HepG2 (cell line): ENCODE measurements around the gene ZNF155. TPM values are rescaled to one million over a fixed set of nuclear protein-coding genes. Genes with fewer than 3 reads are reported as not detected.

Experiments
- CHD2 ChIP-seq: IDR thresholded peaks from 2 replicates; pipeline ENCODE4 v1.6.1; 2011; ENCODE audit warnings: low read depth, low read length, improper control_type of control experiment
- DBP ChIP-seq: sonication (generic); formaldehyde crosslinking; IDR thresholded peaks from 2 replicates; pipeline ENCODE4 v1.4.0; 2020; ENCODE audit warnings: missing genetic modification reagents; ENCODE audit errors: not compliant biosample characterization
- ELF1 ChIP-seq: sonication (generic); formaldehyde crosslinking; IDR thresholded peaks from 2 replicates; pipeline ENCODE4 v1.4.0; 2020; ENCODE audit warnings: missing genetic modification reagents
- GATAD2A ChIP-seq: IDR thresholded peaks from 2 replicates; pipeline ENCODE4 v1.6.1; 2016
- MXI1 ChIP-seq: IDR thresholded peaks from 3 replicates; pipeline ENCODE4 v1.6.1; 2012; ENCODE audit warnings: low read depth, low read length, inconsistent platforms, borderline replicate concordance
- MYPOP ChIP-seq: sonication (generic); formaldehyde crosslinking; IDR thresholded peaks from 2 replicates; pipeline ENCODE4 v1.8.1; 2023; ENCODE audit warnings: mild to moderate bottlenecking, moderate library complexity, missing genetic modification reagents
- NFAT5 ChIP-seq: sonication (generic); formaldehyde crosslinking; IDR thresholded peaks from 2 replicates; pipeline ENCODE4 v1.4.0; 2020; ENCODE audit warnings: missing genetic modification reagents
- NRL ChIP-seq: sonication (generic); formaldehyde crosslinking; IDR thresholded peaks from 2 replicates; pipeline ENCODE4 v1.5.0; 2020; ENCODE audit warnings: missing genetic modification reagents, mild to moderate bottlenecking, moderate library complexity, borderline replicate concordance
- PHB2 ChIP-seq: fragments of 450-650 bp; IDR thresholded peaks from 2 replicates; pipeline ENCODE4 v1.6.1; 2018; ENCODE audit not compliant: partially characterized antibody
- SSRP1 ChIP-seq: IDR thresholded peaks from 2 replicates; pipeline ENCODE4 v1.6.1; 2016; ENCODE audit warnings: control low read depth
- YEATS2 ChIP-seq: sonication (generic); formaldehyde crosslinking; IDR thresholded peaks from 2 replicates; pipeline ENCODE4 v1.4.0; 2020; ENCODE audit warnings: missing genetic modification reagents, borderline replicate concordance
- ZNF460 ChIP-seq: sonication (generic); formaldehyde crosslinking; IDR thresholded peaks from 2 replicates; pipeline ENCODE4 v1.5.1; 2020; ENCODE audit warnings: missing genetic modification reagents, mild to moderate bottlenecking, borderline replicate concordance
- ZNF564 ChIP-seq: sonication (generic); formaldehyde crosslinking; IDR thresholded peaks from 2 replicates; pipeline ENCODE4 v1.8.1; 2023; ENCODE audit warnings: mild to moderate bottlenecking, missing genetic modification reagents
- ZSCAN31 ChIP-seq: sonication (generic); formaldehyde crosslinking; IDR thresholded peaks from 2 replicates; pipeline ENCODE4 v1.5.0; 2020; ENCODE audit warnings: low read depth, mild to moderate bottlenecking, missing genetic modification reagents
- polyA plus RNA-seq, 8 experiments: library from polyadenylated mRNA; depleted of rRNA in 3 of 8; stranded (reverse) in 7 of 8; unstranded in 1 of 8; fragments of >200 nt; fragmentation: Illumina TruSeq in 4 of 8; extraction: Trizol in 4 of 8; gene quantifications; 2 replicates each; pipeline versions ENCODE4 v1.2.1 to v1.2.3, GENCODE V29; 2011 to 2016; ENCODE audit warnings: low read depth in 4 of 8, missing spikeins in 1 of 8, mixed read lengths in 1 of 8; ENCODE audit not compliant: insufficient read depth in 1 of 8
- total RNA-seq, 5 experiments: library from RNA; depleted of rRNA; stranded (reverse); fragments of >200 nt; fragmentation: Illumina TruSeq; extraction: Trizol; gene quantifications; 2 replicates each; pipeline ENCODE4 v1.2.3, GENCODE V29; 2016; ENCODE audit warnings: low read depth in 1 of 5

Gene ZNF155
- total and polyA plus RNA-seq, 2 of the 13 experiments (the other 11 are each of a cell fraction or from before 2014, with no cell fraction given), result 2.5 to 3.6 TPM

- TF ChIP-seq CHD2 (peak; percentile 90), ELF1 (peak; percentile 60), ZNF564 (no peak), MYPOP (CRISPR knock-in tag) (no peak), ZSCAN31 (CRISPR knock-in tag) (no peak), SSRP1 (CRISPR knock-in tag) (no peak), NRL (CRISPR knock-in tag) (no peak), ZNF460 (CRISPR knock-in tag) (no peak), PHB2 (no peak), NFAT5 (CRISPR knock-in tag) (no peak), GATAD2A (CRISPR knock-in tag) (0 out of 2 replicates have a peak, but pooled peaks have one; percentile 14), DBP (no peak), MXI1 (0 out of 3 replicates have a peak, but pooled peaks have one; percentile 18), YEATS2 (CRISPR knock-in tag) (peak; percentile 59; the same call in 1 of the 2 replicates)
Measured at GRCh38 chr19:43983912-43984686, at the start of gene ZNF155 (continued).
